ENCODE data around the gene TRIM46.
"Not testable (repeated sequence)": the region's sequence is repeated elsewhere in the genome, so short reads cannot be mapped to it uniquely, and the experiment has no call there.

Gene TRIM46

GRCh38 chr1:155206891-155207805 lies 33.5 kb downstream of the TRIM46 start:
- peak overlapping the region; percentile 50 for H3K4me3 Mint-ChIP-seq
- no peaks in the 10 kb centered on the region for H3K9me3 Mint-ChIP-seq
- peak overlapping the region; percentile 99 for H3K27ac Mint-ChIP-seq
- no peaks in the 10 kb centered on the region for H3K27me3 Mint-ChIP-seq
- peak; percentile 93 to 96 for DNase-seq (ENCODE audit: low spot score in 2 of 2)
- H3K4me1 Mint-ChIP-seq: peaks cover 24% of the 10 kb centered on the region
- ATAC-seq (ENCODE audit: low read depth): peak; percentile 33
- peaks cover 5% of the 10 kb centered on the region for H3K36me3 Mint-ChIP-seq

- Mint-ChIP-seq H3K36me3 (peaks cover 5% of the 10 kb centered on the region), H3K27ac (peak within 1 kb of the TSS; percentile 99), H3K4me1 (peaks cover 24% of the 10 kb centered on the region), H3K4me3 (peak within 1 kb of the TSS; percentile 89), H3K27me3 (no peaks in the 10 kb centered on the region), H3K9me3 (no peaks in the 10 kb centered on the region)
- no peak for ATAC-seq (ENCODE audit: low read depth)
- no peak for DNase-seq (ENCODE audit: low spot score in 2 of 2)
Observed at GRCh38 chr1:155207806-155208540, 34.3 kb downstream of the TRIM46 start, which contains the start of gene THBS3. THBS3 (minus strand) TSS chr1:155207897; CDS start chr1:155207876, 21 bp downstream.

DNA sequence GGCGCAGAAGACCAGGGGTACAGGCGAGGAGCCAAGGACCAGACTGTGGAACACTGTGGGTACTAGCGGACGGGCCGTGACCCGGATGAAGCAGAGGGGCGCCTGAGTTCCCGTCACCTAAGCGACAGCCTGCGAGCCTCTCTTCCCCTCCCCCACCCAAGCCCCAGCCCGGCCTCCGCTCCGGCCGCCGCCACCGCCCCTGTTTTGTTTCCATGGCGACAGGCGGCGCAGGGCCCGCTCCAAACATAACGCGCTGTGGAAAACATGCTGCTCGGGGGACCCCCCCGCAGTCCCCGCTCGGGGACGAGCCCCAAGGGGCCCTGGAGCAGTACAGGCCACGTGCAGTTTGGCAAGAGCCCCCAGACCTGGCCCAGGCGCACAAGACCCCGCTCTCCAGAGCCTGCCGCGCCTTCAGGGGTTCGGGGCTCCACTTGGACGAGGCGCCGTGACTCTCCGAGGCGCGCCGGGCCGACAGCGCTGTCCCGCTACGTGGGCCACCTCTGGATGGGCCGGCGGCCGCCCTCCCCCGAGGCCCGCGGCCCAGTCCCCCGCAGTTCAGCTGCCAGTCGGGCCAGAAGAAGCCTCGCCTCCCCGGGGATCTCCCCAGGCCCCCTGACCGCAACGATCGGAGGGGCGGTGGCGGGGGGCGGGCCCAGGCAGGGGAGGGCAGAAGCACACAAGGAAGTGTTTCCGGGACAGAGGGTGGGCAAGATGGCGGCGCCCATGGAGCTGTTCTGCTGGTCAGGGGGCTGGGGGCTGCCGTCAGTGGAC lies 35.1 kb downstream of the TRIM46 start, which contains the start of gene MTX1:
TSS of gene MTX1 (plus strand) at position 155 of the 771 bp plus-strand sequence. CDS start at position 265, 110 bp downstream.
- Mint-ChIP-seq H3K27me3 (no peaks in the 10 kb centered on the region), H3K9me3 (no peaks in the 10 kb centered on the region), H3K36me3 (peaks cover 5% of the 10 kb centered on the region), H3K4me3 (peak within 1 kb of the TSS; percentile 89), H3K27ac (peak within 1 kb of the TSS; percentile 99), H3K4me1 (peaks cover 24% of the 10 kb centered on the region)
- peak; percentile 79 for ATAC-seq (ENCODE audit: low read depth)
- peak; percentile 87 to 90 for DNase-seq (ENCODE audit: low spot score in 2 of 2)

- Mint-ChIP-seq H3K4me1 (peaks cover 24% of the 10 kb centered on the region), H3K36me3 (peaks cover 5% of the 10 kb centered on the region)
- ATAC-seq (ENCODE audit: low read depth): no peak
Observed at GRCh38 chr1:155209312-155209721, 35.7 kb downstream of the TRIM46 start.

GRCh38 chr1:155210314-155211104 lies 36.9 kb downstream of the TRIM46 start:
- DNase-seq (ENCODE audit: low spot score in 2 of 2): no peak
- H3K27ac Mint-ChIP-seq: no peak overlapping the region

More at GRCh38 chr1:155209312-155209721, 35.7 kb downstream of the TRIM46 start:
- no peaks in the 10 kb centered on the region for H3K9me3 Mint-ChIP-seq
- no peak for DNase-seq (ENCODE audit: low spot score in 2 of 2)
- H3K27ac Mint-ChIP-seq: peak overlapping the region; percentile 99
- no peaks in the 10 kb centered on the region for H3K27me3 Mint-ChIP-seq
- H3K4me3 Mint-ChIP-seq: peak overlapping the region; percentile 89

DNA sequence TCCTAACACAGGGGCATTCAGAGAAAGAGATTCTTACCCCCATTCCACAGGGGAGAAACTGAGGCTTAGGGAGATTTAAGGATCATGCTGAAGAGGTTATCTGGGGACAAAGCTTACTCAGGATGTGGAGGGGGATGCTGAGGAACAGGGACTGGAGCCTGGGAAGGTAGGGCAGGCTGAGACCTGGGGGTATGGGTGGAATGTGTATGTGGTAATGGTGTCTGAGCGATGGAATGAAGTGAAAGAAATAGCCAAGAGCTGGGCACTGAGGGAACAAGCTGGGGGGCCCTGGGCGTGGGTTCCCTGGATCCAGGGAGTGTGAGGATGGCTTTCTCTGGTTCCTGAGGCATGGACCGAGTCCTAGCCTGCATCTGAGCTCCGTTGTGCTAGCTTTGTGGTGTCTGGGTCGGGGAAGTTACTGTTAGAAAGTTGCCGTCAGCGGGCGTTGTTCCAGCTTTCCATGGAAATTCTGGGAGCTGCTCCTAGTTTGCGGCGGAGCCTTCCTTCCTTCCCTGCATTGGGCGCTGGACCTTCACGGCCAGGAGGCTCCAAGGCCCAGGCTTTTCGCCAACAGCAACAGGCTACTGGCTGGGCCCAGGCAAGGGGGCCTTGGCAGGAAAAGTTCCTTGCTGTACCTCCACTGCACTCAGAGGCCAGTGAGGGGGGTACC lies 37.9 kb downstream of the TRIM46 start:
- H3K4me1 Mint-ChIP-seq: peaks cover 24% of the 10 kb centered on the region
- not testable (repeated sequence) for H3K36me3 Mint-ChIP-seq; DNase-seq (ENCODE audit: low spot score in 2 of 2); ATAC-seq (ENCODE audit: low read depth); H3K27me3 Mint-ChIP-seq; H3K27ac Mint-ChIP-seq; H3K4me3 Mint-ChIP-seq; H3K9me3 Mint-ChIP-seq

More at GRCh38 chr1:155210314-155211104, 36.9 kb downstream of the TRIM46 start:
- peak overlapping the region; percentile 8 for H3K4me3 Mint-ChIP-seq
- H3K4me1 Mint-ChIP-seq: peaks cover 24% of the 10 kb centered on the region
- H3K27me3 Mint-ChIP-seq: no peaks in the 10 kb centered on the region
- H3K9me3 Mint-ChIP-seq: no peaks in the 10 kb centered on the region
- peaks cover 5% of the 10 kb centered on the region for H3K36me3 Mint-ChIP-seq
- ATAC-seq (ENCODE audit: low read depth): no peak

GRCh38 chr1:155212051-155212440 lies 38.4 kb downstream of the TRIM46 start:
- H3K36me3 Mint-ChIP-seq; H3K27me3 Mint-ChIP-seq; H3K9me3 Mint-ChIP-seq; DNase-seq (ENCODE audit: low spot score in 2 of 2); H3K27ac Mint-ChIP-seq; H3K4me3 Mint-ChIP-seq; ATAC-seq (ENCODE audit: low read depth): not testable (repeated sequence)
- peaks cover 20% of the 10 kb centered on the region for H3K4me1 Mint-ChIP-seq

DNA sequence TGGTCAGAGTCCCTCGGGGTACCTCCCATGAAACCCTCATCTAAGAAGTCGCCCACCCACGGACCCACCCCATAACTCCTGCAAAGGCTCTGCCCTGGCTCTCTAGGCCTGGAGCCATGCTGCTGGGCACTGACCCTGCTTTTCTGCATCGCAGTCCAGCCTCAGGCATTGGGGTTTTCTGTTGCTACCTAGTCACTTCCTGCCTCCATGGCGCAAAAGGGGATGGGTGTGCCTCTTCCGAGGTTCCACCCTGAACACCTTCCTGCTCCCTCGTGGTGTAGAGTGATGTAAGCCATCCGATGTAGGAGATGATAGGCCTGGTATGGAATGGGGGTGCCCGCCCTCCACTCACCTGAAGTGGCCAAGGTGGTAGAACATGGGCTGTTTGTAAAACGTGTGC lies 41.1 kb downstream of the TRIM46 start:
- not testable (repeated sequence) for H3K27ac Mint-ChIP-seq; H3K4me1 Mint-ChIP-seq; H3K36me3 Mint-ChIP-seq; H3K4me3 Mint-ChIP-seq; ATAC-seq (ENCODE audit: low read depth); H3K27me3 Mint-ChIP-seq; DNase-seq (ENCODE audit: low spot score in 2 of 2); H3K9me3 Mint-ChIP-seq

DNA sequence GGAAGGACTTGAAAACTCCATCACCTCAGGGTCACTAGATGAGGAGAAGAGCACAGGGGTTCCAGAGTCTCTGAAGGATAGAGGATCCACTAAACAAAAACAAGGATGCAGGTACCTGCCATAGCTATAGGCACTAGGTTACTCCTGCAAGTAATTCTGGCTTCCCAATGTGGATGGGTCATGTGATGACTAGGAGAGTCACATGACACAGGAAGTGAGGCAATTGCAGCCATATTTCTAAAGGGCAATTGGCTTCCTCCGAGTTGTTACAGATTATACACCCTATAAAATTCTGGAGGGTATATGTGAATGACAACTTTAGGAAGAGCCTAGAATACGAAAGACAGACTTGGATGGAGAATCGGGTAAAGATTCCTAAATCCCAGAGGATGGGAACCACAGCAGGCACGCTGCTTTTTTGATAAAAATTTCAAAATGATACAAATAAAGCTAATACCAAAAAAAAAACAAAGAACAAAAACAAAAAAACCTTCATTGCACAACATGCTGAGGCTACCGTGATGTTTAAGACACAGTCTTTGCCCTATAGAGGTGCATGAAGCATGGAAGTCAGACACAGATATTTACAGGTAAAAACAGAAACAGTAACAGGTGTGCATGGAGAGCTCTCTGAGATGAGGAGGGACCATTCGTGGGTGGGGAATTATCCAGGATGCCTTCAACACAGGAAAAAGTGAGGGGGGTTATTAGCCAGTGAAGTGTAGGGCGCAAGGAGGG lies 45.4 kb downstream of the TRIM46 start:
- Mint-ChIP-seq H3K9me3 (no peaks in the 10 kb centered on the region), H3K27me3 (no peaks in the 10 kb centered on the region), H3K36me3 (no peaks in the 10 kb centered on the region), H3K4me1 (peaks cover 13% of the 10 kb centered on the region), H3K27ac (no peak overlapping the region), H3K4me3 (no peak overlapping the region)
- DNase-seq (ENCODE audit: low spot score in 2 of 2) (no peak), ATAC-seq (ENCODE audit: low read depth) (no peak)

DNA sequence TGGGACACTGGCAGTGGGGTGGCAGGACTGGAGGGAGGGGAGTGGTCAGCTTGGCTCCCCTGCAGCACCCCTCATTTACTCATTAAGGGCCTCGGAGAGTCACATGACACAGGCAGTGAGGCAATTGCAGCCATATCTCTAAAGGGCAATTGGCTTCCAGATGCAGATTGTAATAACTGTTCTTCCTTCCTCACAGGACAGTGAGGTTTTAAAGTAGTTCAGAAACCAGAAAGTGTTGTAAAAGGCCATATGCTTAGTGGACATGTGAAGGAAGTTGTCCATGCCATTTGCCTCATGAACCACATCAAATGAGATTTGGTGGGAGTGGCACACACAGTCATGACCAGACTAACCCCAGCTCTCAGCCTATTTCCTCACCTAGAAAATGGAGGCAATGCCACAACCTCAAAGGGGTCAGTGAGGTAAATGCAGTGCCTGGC lies 46.0 kb downstream of the TRIM46 start:
- Mint-ChIP-seq H3K4me1 (peaks cover 17% of the 10 kb centered on the region), H3K9me3 (no peaks in the 10 kb centered on the region), H3K27me3 (no peaks in the 10 kb centered on the region), H3K4me3 (no peak overlapping the region), H3K36me3 (no peaks in the 10 kb centered on the region), H3K27ac (no peak overlapping the region)
- ATAC-seq (ENCODE audit: low read depth) (no peak), DNase-seq (ENCODE audit: low spot score in 2 of 2) (no peak)

- H3K27me3 Mint-ChIP-seq, H3K36me3 Mint-ChIP-seq: not testable (repeated sequence)
Observed at GRCh38 chr1:155220211-155220965, 46.7 kb downstream of the TRIM46 start.

More at GRCh38 chr1:155220211-155220965, 46.7 kb downstream of the TRIM46 start:
- peaks cover 20% of the 10 kb centered on the region for H3K4me1 Mint-ChIP-seq
- DNase-seq (ENCODE audit: low spot score in 2 of 2); H3K9me3 Mint-ChIP-seq; H3K4me3 Mint-ChIP-seq; H3K27ac Mint-ChIP-seq; ATAC-seq (ENCODE audit: low read depth): not testable (repeated sequence)
